Measurements from ENCODE around the gene FAAP100.
"Not testable (repeated sequence)": the region's sequence is repeated elsewhere in the genome, so short reads cannot be mapped to it uniquely, and the experiment has no call there.

The FAAP100 gene

DNA sequence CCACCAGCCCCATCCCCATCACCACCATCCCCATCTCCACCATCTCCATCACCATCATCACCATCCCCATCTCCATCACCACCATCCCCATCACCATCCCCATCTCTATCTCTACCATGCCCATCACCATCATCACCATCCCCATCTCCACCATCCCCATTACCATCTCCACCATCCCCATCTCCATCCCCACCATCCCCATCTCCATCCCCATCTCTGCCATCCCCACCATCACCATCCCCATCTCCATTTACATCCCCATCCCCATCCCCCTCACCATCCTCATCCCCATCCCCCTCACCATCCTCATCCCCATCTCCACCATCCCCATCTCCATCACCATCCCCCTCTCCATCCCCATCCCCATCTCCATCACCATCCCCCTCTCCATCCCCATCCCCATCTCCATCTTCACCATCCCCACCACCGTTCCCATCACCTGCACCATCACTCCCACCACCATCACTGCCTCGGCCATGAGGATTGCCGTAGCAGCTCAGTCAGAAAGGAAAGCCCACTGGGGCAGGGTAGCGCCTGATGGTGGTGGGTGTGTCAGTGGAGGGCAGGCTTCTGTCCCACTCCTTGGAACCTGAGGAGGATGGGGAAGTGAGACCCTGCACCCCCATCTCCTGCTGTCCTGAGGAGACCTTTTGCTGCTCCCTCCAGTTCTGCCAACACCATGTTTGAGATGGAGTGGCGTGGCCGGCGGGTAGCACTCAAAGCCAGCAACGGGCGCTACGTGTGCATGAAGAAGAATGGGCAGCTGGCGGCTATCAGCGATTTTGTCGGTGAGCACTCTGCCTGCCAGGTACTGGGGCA, 16.5 kb downstream of the FAAP100 start:
- Histone ChIP-seq H3K4me3 (no peak overlapping the region), H3K27me3 (peaks cover 13 to 24% (median 19%) of the 10 kb centered on the region in 11 experiments; a peak in 19 of 22 replicates), H3K4me1 (peaks cover 18 to 49% (median 44%) of the 10 kb centered on the region in 10 experiments), H3K9me3 (replicated peaks in 1 of 11) (peaks cover 0 to 9% (median 0%) of the 10 kb centered on the region in 11 experiments; a peak in 6 of 22 replicates), H3K36me3 (peaks cover 9 to 29% (median 21%) of the 10 kb centered on the region in 11 experiments), H3K4me2 (no peak overlapping the region), H4K20me1 (peaks cover 0 to 67% (median 42%) of the 10 kb centered on the region in 11 experiments; a peak in 19 of 22 replicates), H3K27ac (no peak overlapping the region), H3K9ac (no peak overlapping the region)
- no peak for TF ChIP-seq Cebpa-rat (IDR thresholded peaks at IDR 0.05)

- TF ChIP-seq Cebpa-rat (IDR thresholded peaks at IDR 0.05): no peak
- Histone ChIP-seq H3K4me2 (peak overlapping the region; percentile 56 to 91 (median 85); a peak in 20 of 22 replicates), H3K9ac (peak overlapping the region in 5 of 11 experiments; percentile 10 to 75 (median 66); a peak in 2 of 22 replicates), H3K36me3 (peaks cover 2 to 22% (median 14%) of the 10 kb centered on the region in 11 experiments; a peak in 21 of 22 replicates), H3K9me3 (replicated peaks in 1 of 11) (peaks cover 0 to 9% (median 0%) of the 10 kb centered on the region in 11 experiments; a peak in 6 of 22 replicates), H3K4me3 (no peak overlapping the region), H3K27me3 (peaks cover 13 to 25% (median 19%) of the 10 kb centered on the region in 11 experiments; a peak in 19 of 22 replicates), H3K4me1 (peaks cover 18 to 55% (median 44%) of the 10 kb centered on the region in 10 experiments), H3K27ac (peak overlapping the region in 5 of 11 experiments; percentile 56 to 76 (median 64); a peak in 7 of 22 replicates), H4K20me1 (peaks cover 0 to 62% (median 42%) of the 10 kb centered on the region in 11 experiments; a peak in 19 of 22 replicates)
Observed at GRCh38 chr17:81535007-81535328, 17.2 kb downstream of the FAAP100 start.

- H3K27ac ChIP-seq: peak overlapping the region in 9 of 11 experiments; percentile 11 to 76 (median 60); a peak in 17 of 22 replicates
- TF ChIP-seq Cebpa-rat (IDR thresholded peaks at IDR 0.05): no peak
- peaks cover 0 to 16% (median 8%) of the 10 kb centered on the region in 11 experiments; a peak in 10 of 22 replicates for H3K36me3 ChIP-seq
- H3K4me1 ChIP-seq: peaks cover 18 to 55% (median 44%) of the 10 kb centered on the region in 10 experiments
- H3K27me3 ChIP-seq: peaks cover 16 to 31% (median 22%) of the 10 kb centered on the region in 11 experiments; a peak in 19 of 22 replicates
- H3K9ac ChIP-seq: peak overlapping the region; percentile 10 to 75 (median 52); a peak in 17 of 22 replicates
- peaks cover 0 to 9% (median 0%) of the 10 kb centered on the region in 11 experiments; a peak in 6 of 22 replicates for H3K9me3 ChIP-seq (replicated peaks in 1 of 11)
- H3K4me3 ChIP-seq: peak overlapping the region in 3 of 10 experiments; percentile 3 to 16 (median 14); a peak in 2 of 20 replicates
- peak overlapping the region; percentile 56 to 91 (median 85) for H3K4me2 ChIP-seq
- H4K20me1 ChIP-seq: peaks cover 0 to 57% (median 36%) of the 10 kb centered on the region in 11 experiments; a peak in 19 of 22 replicates
Observed at GRCh38 chr17:81534157-81535006, 17.8 kb downstream of the FAAP100 start.

GRCh38 chr17:81533339-81534141, 18.6 kb downstream of the FAAP100 start:
- no peak for TF ChIP-seq Cebpa-rat (IDR thresholded peaks at IDR 0.05)
- peak overlapping the region in 9 of 11 experiments; percentile 11 to 76 (median 60); a peak in 17 of 22 replicates for H3K27ac ChIP-seq

GRCh38 chr17:81532490-81533287, 19.5 kb downstream of the FAAP100 start:
- peak overlapping the region in 5 of 11 experiments; percentile 52 to 75 (median 66); a peak in 8 of 22 replicates for H3K9ac ChIP-seq
- H3K27me3 ChIP-seq: peaks cover 32 to 44% (median 36%) of the 10 kb centered on the region in 11 experiments
- peak overlapping the region in 8 of 11 experiments; percentile 32 to 76 (median 62); a peak in 15 of 22 replicates for H3K27ac ChIP-seq
- peak overlapping the region in 10 of 11 experiments; percentile 56 to 91 (median 85); a peak in 18 of 22 replicates for H3K4me2 ChIP-seq
- peaks cover 0 to 9% (median 0%) of the 10 kb centered on the region in 11 experiments; a peak in 6 of 22 replicates for H3K9me3 ChIP-seq (replicated peaks in 1 of 11)
- H3K36me3 ChIP-seq: no peaks in the 10 kb centered on the region
- peaks cover 0 to 49% (median 20%) of the 10 kb centered on the region in 11 experiments; a peak in 15 of 22 replicates for H4K20me1 ChIP-seq
- no peak for TF ChIP-seq Cebpa-rat (IDR thresholded peaks at IDR 0.05)
- H3K4me3 ChIP-seq: no peak overlapping the region
- peaks cover 18 to 38% (median 29%) of the 10 kb centered on the region in 10 experiments for H3K4me1 ChIP-seq

More at GRCh38 chr17:81533339-81534141, 18.6 kb downstream of the FAAP100 start:
- Histone ChIP-seq H3K27me3 (peaks cover 24 to 39% (median 30%) of the 10 kb centered on the region in 11 experiments), H3K9me3 (replicated peaks in 1 of 11) (peaks cover 0 to 9% (median 0%) of the 10 kb centered on the region in 11 experiments; a peak in 6 of 22 replicates), H3K36me3 (peaks cover 0 to 8% (median 0%) of the 10 kb centered on the region in 11 experiments; a peak in 6 of 22 replicates), H3K4me2 (peak overlapping the region; percentile 56 to 91 (median 85)), H3K4me3 (peak overlapping the region in 3 of 10 experiments; percentile 3 to 16 (median 14); a peak in 2 of 20 replicates), H4K20me1 (peaks cover 0 to 54% (median 29%) of the 10 kb centered on the region in 11 experiments; a peak in 18 of 22 replicates), H3K9ac (peak overlapping the region; percentile 10 to 75 (median 52); a peak in 17 of 22 replicates), H3K4me1 (peaks cover 18 to 47% (median 37%) of the 10 kb centered on the region in 10 experiments)

DNA sequence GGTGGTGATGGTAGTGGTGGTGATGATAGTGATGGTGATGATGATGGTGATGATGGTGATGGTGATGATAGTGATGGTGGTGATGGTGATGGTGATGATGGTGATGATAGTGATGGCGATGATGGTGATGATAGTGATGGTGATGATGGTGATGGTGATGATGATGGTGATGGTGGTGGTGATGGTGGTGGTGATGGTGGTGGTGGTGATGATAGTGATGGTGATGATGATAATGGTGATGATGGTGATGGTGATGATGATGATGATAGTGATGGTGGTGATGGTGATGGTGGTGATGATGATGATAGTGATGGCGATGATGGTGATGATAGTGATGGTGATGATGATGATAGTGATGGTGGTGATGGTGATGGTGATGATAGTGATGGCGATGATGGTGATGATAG, 20.2 kb downstream of the FAAP100 start:
- H3K4me2 ChIP-seq; H3K4me3 ChIP-seq; H3K27ac ChIP-seq; H3K9ac ChIP-seq; H3K9me3 ChIP-seq (replicated peaks in 1 of 11); H3K36me3 ChIP-seq: not testable (repeated sequence)
- Histone ChIP-seq H3K4me1 (peaks cover 18 to 33% (median 23%) of the 10 kb centered on the region in 10 experiments), H3K27me3 (peaks cover 34 to 44% (median 38%) of the 10 kb centered on the region in 11 experiments), H4K20me1 (peaks cover 0 to 51% (median 15%) of the 10 kb centered on the region in 11 experiments; a peak in 11 of 22 replicates)

DNA sequence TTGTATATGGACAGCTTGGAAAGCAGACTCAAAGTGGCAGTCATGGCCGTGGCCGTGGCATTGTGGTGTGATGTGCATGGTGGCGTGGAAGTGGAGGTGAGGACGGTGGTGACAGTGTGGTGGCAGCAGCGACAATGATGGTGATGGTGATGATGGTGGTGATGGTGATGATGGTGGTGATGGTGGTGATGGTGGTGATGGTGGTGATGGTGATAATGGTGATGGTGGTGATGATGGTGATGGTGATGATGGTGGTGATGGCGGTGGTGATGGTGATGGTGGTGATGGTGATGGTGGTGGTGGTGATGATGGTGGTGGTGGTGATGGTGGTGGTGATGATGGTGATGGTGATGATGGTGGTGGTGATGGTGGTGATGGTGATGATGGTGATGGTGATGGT, 21.1 kb downstream of the FAAP100 start:
- not testable (repeated sequence) for H3K4me3 ChIP-seq; H3K27ac ChIP-seq; H3K36me3 ChIP-seq; H3K9me3 ChIP-seq (replicated peaks in 1 of 11); H3K9ac ChIP-seq
- Histone ChIP-seq H3K27me3 (peaks cover 27 to 44% (median 36%) of the 10 kb centered on the region in 11 experiments), H3K4me1 (peaks cover 18 to 33% (median 23%) of the 10 kb centered on the region in 10 experiments), H3K4me2 (peak overlapping the region in 2 of 11 experiments; percentile 25 to 29; a peak in 1 of 22 replicates), H4K20me1 (peaks cover 0 to 47% (median 15%) of the 10 kb centered on the region in 11 experiments; a peak in 11 of 22 replicates)
